HG02884 (cell line): ENCODE results near the gene MRPL24.
A peak's percentile ranks its signal among the peaks of the same experiment; 100 is the strongest.
"Not testable (repeated sequence)": the region's sequence is repeated elsewhere in the genome, so short reads cannot be mapped to it uniquely, and the experiment has no call there.

Experiments used
- ATAC-seq: cut with Tn5 transposase; IDR thresholded peaks from one replicate; pipeline ENCODE4 v1.9.1; 2021; ENCODE audit warnings: mild to moderate bottlenecking, moderate library complexity; ENCODE audit not compliant: unreplicated experiment

MRPL24 gene

DNA sequence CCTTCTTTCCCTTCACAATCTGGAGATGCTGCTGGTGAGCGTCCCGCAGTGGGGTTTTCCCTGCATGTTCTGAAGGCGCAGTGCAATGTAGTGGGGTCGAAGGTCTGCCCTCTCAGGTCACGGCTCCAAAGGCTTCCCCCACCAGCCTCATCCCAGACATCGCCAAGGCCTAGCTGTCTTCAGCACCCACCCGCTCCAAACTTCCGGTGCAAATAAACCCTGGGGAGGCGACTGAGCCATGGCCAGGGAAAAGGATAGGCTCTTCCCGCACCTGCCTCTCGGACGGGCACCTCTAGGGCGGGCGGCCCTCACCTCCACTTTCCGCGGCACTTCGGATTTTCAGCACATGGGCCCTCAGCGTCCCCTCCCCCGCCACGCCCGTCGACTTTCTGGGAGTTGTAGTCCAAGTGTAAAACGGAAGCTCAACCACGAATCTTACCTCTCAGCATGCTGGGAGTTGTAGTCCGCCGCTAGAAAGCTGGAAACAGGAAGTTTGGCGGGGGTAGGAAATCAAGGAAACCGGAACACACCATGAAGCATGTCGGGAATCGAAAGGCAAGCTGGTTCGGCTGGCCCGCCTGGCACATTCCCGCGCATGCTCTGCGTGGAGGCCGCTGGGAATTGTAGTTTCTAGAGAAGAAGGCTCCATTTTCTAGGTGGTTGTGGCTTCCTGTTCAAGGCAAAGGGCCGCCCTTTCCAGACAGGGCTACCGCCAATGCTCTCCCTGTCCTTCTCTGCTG is at the start of gene MRPL24:
Gene MRPL24 (minus strand): TSS at position 348 of the 740 bp plus-strand sequence. CDS start 2,384 bp downstream, outside the sequence.
- peak; percentile 76 for ATAC-seq

DNA sequence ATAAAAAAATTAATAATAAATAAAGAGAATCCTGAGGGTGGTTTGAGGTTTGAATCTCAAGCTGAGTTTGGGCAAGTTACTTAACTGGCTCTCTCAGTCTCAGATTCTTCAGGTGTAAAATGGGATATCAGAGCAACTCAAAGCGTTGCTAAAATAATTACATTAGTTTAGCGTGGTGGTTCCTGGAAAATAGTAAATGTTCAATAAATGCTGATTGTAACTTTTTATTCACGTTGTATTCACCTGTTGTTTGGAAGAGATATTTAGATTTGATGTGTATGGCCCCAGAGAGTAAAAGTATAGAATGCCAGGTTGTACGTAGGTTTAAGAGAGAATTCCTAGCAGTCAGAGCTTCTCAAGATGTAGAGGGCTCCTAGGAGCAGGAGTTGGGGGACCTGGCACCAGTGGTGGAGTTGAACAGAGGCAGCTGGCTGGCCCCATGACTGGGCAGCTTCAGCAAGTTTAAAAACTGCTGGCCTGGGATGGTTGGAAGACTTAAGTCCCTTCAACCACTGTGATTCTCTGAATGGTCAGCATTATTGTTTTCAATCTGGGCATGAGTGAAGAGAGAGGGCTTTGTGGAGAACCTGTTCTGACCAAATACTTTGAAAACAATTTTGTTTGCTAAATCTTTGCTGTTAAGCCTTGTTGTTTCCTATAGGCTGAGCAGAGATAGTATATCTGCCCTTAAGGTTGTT is 48.9 kb upstream of the MRPL24 start:
- ATAC-seq, result no peak

DNA sequence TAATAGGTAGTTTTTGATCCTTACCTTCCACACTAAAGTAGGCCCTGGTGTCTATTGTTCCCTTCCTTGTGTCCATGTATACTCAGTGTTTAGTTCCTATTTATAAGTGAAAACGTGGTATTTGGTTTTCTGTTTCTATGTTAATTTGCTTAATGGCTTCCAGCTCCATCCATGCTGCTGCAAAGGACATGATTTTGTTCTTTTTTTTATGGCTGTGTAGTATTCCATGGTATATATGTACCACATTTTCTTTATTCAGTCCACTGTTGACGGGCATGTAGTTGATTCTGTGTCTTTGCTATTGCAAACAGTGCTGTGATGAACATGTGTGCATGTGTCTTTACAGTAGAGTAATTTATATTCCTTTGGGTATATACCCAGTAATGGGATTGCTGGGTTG is 47.2 kb upstream of the MRPL24 start:
- no peak for ATAC-seq

DNA sequence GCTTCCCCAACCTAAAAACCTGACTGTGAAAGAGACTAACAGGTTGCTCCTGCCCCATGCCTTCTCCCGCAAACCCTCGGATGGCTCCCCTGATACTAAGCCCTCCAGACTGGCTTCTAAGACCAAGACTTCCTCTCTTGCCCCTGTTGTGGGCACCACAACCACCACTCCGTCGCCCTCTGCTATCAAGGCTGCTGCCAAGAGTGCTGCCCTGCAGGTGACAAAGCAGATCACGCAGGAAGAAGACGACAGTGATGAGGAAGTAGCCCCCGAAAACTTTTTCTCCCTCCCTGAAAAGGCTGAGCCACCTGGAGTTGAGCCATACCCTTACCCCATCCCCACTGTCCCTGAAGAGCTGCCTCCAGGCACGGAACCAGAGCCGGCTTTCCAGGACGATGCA is 45.8 kb upstream of the MRPL24 start:
- ATAC-seq, result no peak

DNA sequence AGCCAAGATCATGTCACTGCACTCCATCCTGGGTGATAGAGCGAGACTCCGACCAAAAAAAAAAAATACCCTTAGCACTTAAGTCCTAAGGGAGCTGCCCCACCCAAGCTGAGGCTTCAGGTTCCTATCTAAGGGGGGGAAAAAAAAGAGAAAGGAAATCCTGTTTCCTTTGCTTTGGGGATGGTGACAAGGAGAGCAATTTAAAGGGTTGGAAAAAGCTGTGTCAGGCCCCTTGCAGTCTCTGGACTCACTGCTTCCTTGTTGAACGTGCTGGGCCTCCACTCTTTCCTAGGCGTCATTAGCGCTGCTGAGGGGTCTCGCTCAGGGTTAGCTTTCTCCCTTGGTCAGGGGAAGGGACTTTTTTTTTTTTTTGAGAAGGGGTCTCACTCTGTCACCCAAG is 44.6 kb upstream of the MRPL24 start:
- no peak for ATAC-seq

DNA sequence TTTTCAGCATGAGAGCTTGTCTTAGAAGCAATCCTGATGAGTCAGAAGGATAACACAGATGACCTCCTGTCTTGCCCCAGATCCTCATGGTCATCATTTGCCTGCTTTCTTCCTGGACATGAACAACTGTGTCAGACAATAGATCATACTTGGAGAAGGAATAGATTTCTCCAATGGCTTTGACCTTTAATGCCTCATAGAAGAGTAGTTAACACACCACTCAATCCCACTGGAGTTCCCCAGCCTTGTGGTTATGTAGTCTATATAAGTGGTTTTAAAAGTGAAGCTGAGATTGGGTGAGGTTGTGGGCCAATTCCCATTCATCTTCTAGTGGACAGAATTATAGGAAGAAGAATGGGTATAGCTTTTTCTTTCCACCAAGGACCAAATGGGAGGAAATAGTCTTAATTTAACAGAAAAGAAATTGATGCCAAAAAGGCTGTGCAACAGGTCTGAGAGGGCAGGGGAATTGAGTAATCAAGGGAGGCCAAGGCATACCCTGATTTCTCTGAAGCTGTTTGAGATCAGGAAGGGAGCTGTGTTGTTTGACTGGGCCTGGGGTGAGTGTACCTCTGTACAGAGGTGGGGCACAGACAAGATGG is 40.8 kb upstream of the MRPL24 start:
- no peak for ATAC-seq

DNA sequence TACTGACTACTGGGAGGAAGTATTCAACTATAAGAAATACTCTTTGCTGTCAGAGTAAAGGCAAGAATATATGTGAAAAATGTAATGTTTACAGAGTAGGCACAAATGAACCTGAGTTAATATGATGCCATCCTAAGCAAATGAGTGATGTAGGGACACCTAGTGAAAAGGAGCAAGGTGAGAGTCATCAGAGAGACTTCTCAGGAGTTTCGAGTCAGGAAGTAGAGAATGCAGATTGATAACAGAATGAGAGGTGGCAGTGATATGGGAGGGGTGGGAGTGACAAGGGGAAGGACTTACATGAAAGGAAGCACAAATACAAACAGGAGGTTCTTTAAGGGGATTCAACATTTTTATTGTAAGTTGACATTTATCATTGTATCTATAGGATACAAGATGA is 36.7 kb upstream of the MRPL24 start:
- ATAC-seq, result no peak

DNA sequence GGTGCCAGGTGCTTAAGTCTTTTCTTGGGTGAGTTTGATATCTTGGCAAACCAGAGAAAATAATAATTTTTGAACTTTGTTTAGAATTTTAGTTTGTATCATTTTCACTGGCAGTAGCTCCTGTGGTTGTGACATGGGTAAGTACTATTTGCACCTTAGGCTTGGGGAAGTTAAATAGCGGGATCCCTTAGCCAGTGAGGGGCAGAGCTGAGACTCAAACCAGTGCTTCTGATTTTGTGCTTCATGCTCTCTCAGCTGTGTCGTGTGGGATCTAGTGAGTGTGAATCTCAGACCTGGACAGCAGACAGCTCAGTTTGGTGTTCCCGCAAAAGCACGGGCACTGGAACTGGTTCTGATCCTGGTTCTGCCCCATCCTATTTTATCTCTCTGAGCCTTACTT is 36.1 kb upstream of the MRPL24 start:
- no peak for ATAC-seq

DNA sequence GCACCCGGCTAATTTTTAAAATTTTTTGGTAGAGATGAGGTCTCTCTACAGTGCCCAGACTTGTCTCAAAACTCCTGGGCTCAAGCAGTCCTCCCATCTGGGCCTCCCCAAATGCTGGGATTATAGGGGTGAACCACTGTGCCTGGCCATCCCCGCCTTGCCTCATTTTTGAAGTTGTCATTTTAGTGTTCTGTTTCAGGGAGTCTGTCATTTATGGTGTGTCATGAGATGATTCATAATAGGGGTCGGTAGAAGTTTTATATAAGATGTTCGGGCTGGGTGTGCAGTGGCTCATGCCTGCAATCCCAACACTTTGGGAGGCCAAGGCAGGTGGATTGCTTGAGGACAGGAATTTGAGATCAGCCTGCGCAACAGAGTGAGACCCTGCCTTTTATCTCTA is 34.9 kb upstream of the MRPL24 start:
- ATAC-seq, result no peak

DNA sequence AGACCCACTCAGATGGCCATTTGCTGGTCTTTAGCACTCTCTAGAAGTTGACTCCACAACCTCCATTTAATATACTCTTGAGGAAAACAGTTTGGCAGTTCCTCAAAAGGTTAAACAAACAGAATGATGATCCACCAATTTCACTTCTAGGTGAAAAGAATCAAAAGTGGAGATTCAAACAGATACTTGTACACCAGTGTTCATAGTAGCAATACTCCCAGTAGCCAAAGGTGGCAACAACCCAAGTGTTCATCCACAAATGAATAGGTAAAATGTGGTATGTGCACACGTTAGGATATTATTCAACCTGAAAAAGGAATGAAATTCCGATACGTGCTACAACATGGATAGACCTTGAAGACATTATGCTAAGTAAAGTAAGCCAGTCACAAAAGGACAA is 32.7 kb upstream of the MRPL24 start:
- no peak for ATAC-seq

DNA sequence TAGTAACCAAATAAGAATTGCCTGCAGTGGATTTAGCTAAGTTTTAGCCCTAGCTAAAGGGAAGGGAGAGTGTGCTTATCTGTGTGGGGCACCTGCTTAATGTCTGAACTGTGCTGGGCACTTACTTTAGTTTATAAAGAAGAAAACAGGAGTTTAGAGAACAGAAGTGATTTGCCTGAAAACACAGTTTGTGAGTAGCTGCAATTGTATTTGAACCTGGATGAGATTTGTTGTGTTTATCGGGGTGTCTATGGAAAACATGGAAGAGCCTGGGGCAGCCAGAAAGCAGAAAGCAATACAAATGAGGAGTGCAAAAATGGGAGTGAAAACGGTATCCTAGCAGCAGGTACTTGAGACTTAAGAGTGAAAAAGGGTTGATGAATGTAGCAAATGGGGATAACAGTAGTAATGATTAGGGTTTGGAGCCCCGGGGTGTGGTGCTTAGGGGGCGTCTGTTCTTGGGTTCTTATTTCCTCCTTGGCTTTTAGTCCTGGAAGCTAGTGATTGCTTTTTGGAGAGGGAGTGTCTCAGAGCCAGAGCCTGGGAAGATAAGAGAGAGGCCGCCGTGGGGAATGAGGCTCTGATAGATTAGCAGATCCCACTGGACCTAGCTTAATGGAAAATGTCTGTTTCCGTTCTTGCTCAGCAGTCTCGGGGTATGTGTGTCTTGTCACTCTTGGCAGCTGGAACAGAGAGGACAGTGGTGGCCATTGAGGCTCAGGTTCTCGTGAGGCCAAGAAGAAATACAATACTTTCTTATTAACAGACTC is 32.0 kb upstream of the MRPL24 start:
- no peak for ATAC-seq

DNA sequence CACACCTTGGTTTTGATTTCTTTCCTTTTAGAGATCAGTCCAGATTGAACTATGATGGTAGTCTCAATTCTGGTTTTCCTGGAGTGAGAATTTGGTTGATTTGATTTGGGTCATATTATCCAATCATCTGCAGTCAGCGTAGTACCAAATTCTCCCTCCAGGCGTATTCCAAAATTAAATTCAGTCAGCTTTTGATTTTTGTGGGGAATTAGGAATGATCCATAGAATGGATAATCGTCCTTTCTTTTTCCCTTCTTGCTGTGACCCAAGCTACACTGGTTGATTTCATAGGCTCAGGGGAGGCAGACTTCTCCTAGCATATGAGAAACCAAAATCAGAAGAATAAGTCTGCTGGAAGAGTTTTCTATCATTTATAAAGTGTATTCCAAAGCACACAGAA is 31.3 kb upstream of the MRPL24 start:
- no peak for ATAC-seq

DNA sequence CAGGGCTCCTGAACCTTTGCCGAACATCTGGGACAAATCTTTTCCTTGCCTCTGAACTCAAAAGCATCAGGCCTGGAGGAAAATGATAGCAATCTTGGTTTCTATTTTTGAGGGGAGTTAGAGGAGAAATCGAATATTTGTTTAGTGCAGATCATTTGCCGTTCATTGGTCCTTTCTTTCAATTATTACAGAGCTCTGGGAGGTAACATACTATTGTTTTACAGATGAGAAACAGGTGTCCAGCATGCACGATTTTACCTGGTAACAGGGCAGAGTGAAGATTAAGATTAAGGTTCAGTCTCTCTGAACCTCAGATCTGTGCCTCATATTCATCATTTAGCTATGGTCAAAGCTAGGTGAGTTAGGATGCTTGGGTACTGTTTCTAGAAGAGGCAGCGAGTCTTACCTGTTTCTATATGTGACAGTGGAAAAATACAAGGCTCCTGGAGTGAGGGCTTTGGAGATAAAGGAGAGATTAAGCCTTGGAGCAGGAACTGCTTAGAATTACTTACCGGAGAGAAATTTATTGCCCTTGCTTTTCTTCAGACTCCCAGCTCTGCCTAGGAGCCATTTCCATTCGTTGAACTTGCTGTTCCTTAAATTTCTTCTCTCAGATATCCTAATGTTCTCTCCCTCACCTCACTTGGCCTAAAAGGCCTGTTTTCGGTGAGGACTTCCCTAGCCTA is 27.9 kb upstream of the MRPL24 start:
- ATAC-seq, result no peak

DNA sequence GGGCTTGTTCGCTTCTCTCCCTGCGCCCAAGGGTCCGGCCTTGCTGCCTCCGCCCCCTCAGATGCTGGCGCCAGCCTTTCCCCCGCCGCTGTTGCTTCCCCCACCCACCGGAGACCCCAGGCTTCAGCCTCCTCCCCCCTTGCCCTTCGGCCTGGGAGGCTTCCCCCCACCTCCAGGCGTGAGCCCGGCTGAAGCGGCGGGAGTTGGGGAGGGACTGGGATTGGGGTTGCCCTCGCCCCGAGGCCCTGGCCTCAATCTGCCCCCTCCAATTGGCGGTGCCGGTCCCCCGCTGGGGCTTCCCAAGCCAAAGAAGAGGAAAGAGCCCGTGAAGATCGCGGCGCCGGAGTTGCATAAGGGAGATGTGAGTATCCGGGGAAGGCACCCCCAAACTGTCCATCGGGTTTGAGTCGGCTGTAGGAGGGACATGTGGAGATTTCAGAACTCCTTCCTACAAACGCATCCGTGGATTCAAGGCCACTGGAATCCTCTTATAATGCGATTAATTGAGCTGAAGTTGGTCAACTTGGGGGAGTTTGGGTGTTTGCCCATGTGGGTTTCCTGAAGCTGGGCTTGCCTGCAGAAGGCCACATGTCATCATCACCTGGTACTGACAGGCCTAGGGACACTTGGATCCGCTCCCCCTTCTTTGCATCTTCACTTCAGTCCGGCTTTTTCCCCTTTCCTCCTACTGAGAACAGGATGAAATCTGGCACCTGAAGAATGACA is 27.2 kb upstream of the MRPL24 start:
- ATAC-seq, result peak; percentile 1

DNA sequence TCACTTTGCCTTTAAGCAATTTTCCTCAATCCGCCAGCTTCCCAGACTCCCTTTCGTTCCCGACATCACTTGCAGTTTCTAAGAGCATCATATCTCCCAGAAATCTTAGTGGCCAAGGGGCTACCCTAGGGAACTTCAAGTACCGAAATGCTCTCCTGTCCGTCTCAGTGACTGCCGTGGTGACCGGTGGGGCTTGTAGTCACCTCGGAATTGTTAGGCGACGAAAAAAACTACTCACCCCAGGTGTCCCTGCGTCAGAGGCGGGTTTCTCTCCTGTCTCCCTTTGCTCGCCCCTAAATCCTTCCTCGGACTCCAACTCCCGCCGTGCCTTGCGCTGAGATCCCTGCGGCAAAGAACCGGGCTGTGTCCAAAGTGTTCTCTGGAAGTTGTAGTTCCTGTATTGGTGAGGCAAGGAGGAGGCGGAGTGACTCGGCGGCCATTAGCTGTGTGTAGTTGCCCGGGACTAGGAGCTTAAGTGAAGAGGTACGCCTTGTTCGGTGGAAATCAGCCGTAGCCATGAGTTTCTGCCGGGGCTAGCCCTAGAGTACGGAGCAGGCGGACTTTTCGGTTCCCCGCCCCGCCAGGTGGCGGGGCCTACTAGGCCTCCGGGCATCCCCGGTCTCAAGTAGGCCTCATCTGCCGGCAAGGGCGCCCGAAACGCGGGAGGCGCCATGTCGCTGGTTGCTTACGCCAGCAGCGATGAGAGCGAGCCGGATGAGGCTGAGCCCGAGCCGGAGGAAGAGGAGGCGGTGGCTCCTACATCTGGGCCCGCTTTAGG is 26.4 kb upstream of the MRPL24 start, which contains the start of gene PRCC:
Gene PRCC (plus strand): TSS at position 435 of the 778 bp plus-strand sequence. CDS start 237 bp downstream, at position 672.
- peak; percentile 86 for ATAC-seq

DNA sequence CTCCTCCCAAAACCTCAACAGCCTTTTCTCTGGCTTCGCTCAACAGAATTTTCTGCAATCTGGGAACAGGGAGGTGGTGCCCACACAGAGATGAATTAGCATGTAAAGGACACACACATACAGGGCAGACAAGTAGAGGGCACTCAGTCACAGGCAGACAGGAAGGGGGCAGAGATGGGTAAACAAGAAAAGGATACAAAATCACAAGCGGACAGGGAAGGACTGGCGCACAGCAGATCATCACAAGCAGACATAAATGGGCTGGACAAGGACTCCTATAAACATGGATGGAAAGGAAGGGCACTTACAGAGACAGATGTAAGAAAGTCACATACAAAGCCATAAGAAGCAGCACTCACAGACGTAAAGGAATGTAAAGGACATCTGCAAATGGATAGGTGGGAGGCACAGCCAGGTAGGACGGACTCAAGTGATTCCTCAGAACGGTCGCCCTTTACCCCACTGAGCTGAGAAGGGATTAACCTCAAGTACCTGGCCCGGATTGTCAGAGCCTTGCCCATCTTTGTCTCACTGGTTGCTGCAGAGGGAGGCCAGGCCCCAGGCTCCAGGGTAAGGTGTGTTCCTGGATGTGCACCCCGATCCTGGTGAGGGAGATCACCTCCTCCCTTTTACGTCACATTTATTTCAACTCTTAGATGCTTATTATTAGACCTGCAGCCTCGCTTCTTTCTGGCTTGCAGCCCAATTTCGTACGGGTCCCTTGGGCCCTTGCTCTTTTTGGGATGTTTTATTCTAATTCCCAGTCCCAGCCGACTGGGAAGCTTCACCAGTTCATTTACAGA is 25.6 kb upstream of the MRPL24 start:
- peak; percentile 9 for ATAC-seq

DNA sequence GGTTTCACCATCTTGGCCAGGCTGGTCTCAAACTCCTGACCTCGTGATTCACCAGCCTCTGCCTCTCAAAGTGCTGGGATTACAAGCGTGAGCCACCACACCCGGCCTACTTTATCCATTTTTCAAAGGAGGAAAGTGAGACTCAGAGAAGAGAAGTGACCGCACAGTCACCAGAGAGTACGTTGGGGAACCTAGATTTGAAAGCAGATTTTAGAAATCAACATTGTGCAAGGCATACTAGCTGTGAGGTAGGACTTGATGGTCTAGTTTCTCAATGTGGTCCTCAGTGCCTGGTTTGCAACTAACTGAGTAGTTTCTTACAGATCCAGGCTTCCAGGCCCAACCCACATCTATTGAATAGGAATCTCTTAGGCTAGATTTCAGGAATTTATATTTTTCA is 24.8 kb upstream of the MRPL24 start:
- no peak for ATAC-seq

DNA sequence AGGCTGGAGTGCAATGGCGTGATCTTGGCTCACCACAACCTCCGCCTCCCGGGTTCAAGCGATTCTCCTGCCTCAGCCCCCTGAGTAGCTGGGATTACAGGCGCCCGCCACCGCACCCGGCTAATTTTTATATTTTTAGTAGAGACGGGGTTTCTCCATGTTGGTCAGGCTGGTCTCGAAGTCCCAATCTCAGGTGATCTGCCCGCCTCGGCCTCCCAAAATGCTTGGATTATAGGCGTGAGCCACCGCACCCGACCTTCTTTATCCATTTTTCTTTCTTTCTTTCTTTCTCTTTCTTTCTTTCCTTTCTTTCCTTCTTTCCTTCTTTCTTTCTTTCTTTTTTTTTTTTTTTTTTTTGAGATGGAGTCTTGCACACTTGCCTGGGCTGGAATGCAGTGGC is 24.2 kb upstream of the MRPL24 start:
- not testable (repeated sequence) for ATAC-seq

DNA sequence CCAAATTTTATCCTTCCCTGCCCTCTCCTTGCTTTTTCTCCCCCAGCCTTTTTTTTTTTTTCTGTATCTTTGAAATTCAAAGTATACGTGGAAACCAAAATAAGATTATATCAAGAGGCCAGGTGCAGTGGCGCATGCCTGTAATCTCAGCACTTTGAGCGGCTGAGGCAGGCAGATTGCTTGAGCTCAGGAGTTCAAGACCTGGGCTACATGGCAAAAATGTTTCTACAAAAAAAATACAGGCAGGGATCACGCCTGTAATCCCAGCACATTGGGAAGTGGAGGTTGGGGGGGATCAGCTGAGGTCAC is 19.9 kb upstream of the MRPL24 start:
- ATAC-seq, result no peak
